ENCODE measurements around the gene METTL8.

- TF ChIP-seq CTCF (IDR thresholded peaks at IDR 0.05) (no peak), POLR2A (IDR thresholded peaks at IDR 0.05) (no peak)
These were observed 2.1 kb downstream of the METTL8 start for GRCh38 chr2:171431677-171432167.

Data from thyroid gland (tissue), 4 donors.